GM12873 (cell line): Measurements from ENCODE around the gene FAT1.

ENCODE experiments used
- CTCF ChIP-seq: IDR thresholded peaks from 2 replicates; pipeline ENCODE4 v1.5.1; 2012; ENCODE audit warnings: low read depth, mild to moderate bottlenecking, moderate library complexity, low read length, control low read depth; ENCODE audit not compliant: insufficient read depth; ENCODE audit errors: missing control alignments

FAT1 gene

GRCh38 chr4:186740822-186741221 is 17.2 kb upstream of the FAT1 start:
- no peak for TF ChIP-seq CTCF

GRCh38 chr4:186739802-186740434 is 16.3 kb upstream of the FAT1 start:
- TF ChIP-seq CTCF = no peak

GRCh38 chr4:186739317-186739716 is 15.7 kb upstream of the FAT1 start:
- TF ChIP-seq CTCF = no peak

- TF ChIP-seq CTCF = no peak
These were observed 14.8 kb upstream of the FAT1 start for GRCh38 chr4:186738421-186738820.

GRCh38 chr4:186737427-186737826 is 13.8 kb upstream of the FAT1 start:
- no peak for TF ChIP-seq CTCF

- no peak for TF ChIP-seq CTCF
These were observed 12.8 kb upstream of the FAT1 start for GRCh38 chr4:186736466-186736865.

GRCh38 chr4:186734251-186734650 is 10.6 kb upstream of the FAT1 start:
- TF ChIP-seq CTCF = no peak
